Measurements from ENCODE around the gene CPLX1.
"Not testable (repeated sequence)": the region's sequence is repeated elsewhere in the genome, so short reads cannot be mapped to it uniquely, and the experiment has no call there.

The CPLX1 gene

DNA sequence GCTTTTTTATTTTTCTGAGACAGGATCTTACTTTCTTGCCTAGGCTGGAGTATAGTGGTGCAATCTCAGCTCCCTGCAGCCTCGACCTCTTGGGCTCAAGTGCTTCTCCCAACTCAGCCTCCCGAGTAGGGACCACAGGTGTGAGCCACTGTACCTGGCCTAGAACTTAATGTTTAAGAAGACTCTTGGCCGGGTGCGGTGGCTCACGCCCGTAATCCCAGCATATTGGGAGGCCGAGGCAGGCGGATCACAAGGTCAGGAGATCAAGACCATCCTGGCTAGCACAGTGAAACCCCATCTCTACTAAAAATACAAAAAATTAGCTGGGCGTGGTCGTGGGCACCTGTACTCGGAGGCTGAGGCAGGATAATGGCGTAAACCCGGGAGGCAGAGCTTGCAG lies 72.7 kb downstream of the CPLX1 start:
- DNase-seq: not testable (repeated sequence)

- DNase-seq: no peak
Measured at GRCh38 chr4:752196-752861, 73.6 kb downstream of the CPLX1 start.

DNA sequence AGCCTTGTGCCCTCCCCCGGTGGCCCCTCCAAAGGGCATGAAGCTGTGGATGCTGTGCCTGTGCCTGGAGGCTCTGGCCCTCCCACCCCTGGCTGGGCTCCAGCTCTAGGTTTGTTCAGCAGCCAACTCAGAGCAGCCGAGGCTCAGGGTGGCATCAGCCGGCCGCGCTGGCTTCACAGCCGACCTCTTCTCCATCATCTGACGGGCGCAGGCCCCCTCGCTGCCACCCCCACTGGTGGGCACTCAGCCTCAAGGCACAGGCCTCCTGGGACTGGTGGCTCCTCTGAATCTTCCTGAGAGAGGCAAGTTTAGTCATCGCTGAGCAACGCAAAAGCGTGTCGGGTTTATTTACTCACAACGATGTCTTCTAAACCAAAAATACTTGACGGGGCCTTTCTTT lies 74.3 kb downstream of the CPLX1 start:
- DNase-seq: no peak

DNA sequence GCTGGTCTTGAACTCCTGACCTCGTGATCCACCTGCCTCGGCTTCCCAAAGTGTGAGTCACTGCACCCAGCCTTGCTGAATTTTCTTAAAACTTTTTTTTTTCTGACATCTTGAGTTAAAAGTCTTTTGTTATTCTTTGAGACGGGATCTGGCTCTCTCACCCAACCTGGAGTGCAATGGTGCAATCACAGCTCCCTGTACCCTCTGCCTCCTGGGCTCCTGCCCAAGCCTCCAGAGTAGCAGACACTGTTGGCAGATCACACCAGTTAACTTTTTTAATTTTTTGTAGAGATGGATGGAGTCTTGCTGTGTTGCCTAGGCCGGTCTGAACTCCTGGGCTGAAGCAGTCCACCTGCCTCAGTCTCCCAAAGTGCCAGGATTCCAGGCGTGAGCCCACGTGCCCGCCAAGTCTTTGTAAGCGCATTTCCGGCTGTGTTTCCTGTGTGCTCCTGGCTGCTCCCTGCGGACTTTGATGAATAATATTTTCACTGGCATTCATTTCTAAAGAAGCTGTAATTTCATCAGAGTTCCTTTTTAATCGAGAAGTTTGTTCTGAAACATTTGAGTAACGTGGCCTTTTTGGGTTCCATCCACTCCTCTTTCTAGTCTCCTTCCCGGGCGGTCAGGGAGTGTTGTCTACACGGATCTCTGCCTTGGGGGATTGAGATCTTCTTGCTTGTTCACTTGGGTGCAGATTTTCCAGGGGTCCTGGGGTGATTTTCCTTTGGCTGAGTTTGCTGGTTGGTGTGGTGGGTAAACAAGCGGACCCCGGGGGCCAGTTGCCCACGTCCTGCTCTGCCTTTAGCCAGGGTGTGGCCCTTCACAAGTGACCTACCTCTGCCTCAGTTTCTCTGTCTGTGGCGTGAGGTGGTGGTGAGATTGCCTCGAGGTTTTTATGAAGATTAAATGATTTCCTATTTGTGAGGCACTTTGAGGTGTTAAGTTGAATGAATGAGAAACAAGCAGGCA lies 75.9 kb downstream of the CPLX1 start:
- no peak for DNase-seq

- no peak for DNase-seq
Measured at GRCh38 chr4:748461-748860, 77.5 kb downstream of the CPLX1 start.

DNA sequence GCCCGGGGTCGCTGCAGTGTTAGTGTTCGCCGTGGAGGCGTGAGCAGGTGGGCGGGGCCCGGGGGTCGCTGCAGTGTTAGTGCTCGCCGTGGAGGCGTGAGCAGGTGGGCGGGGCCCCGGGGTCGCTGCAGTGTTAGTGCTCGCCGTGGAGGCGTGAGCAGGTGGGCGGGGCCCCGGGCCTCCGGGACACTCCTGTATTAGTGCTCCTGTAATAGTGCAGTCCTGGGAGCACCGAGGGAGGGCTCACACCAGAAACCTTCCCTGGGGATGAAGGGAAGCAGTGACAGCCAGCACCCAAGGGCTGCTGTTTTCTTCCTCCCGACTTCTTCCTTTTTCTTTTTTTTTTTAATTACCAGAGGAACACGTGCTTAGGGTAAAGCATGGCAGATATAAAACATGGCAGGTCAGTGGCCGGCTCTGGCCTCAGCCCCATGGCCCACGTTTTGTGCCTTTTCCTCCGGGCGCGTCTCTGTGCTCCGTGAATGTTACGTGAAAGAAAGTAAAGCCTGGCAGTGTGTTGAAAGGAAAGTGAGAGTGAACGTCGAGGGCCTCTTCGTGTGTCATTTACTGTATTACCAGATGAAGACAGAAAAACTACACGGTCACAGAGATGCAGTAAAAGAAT lies 78.3 kb downstream of the CPLX1 start:
- DNase-seq: no peak

- DNase-seq: no peak
Measured at GRCh38 chr4:744212-744841, 81.6 kb downstream of the CPLX1 start.

DNA sequence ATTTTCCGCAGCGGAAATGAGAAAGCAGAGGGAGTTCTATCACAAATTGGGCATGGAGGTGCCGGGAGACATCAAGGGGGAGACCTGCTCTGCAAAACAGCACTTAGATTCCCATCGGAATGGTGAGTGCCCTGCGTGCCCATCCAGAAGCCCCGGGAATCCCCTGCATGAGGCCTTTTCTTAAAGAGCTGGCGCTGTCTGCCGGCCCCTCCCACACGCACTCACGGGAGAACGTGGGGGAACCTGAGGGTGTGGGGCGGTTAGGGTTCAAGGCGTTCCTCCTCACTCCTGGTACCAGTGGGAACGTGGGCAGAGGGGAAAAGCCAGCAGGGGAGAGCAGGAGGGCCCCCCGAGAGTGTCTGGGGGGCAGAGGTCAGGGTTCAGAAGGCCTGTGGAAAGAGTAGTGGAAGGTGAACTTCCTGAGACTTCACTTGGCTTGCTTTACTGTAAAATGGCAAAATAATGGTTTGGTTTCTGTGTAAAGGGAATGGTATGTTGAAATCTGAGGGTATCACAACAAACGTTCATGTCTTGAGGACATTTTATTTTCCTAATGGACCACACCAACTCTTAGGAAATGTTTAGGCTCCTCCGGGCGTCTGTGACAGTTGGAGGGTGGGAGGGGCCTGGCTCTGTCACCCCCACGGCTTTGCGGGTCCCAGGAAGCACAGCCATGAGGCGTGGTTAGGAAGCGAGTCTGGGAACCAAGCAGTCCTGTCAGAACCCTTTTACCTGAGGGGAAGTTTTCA lies 82.3 kb downstream of the CPLX1 start:
- DNase-seq: no peak

- peak; percentile 79 for DNase-seq
Measured at GRCh38 chr4:742742-743311, 83.1 kb downstream of the CPLX1 start.

GRCh38 chr4:742096-742741 lies 83.7 kb downstream of the CPLX1 start:
- no peak for DNase-seq

- DNase-seq: no peak
Measured at GRCh38 chr4:740656-741282, 85.2 kb downstream of the CPLX1 start.

DNA sequence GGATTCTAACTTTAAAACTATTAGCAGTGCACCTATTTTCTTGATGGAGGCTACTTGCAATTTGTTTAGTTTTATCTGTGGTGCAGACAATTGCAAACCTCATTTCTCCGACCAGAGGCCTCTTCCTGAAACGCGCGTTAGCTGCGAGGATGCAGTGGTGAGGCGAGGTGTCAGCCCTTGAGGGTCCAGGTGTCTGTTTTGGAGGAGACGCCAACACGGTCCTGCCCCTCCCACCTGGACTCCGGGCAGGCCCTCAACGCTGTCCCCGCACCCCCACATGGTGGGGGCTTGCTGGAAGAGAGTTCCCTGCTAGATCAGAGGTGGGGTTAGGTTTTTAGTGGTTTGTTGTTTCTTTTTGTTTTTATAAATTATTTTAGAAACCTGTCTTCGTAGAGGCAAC lies 85.9 kb downstream of the CPLX1 start:
- no peak for DNase-seq

GRCh38 chr4:739569-739968 lies 86.4 kb downstream of the CPLX1 start:
- DNase-seq: no peak

- DNase-seq: no peak
Measured at GRCh38 chr4:738781-739280, 87.1 kb downstream of the CPLX1 start.

- DNase-seq: not testable (repeated sequence)
Measured at GRCh38 chr4:736561-736960, 89.4 kb downstream of the CPLX1 start.

DNA sequence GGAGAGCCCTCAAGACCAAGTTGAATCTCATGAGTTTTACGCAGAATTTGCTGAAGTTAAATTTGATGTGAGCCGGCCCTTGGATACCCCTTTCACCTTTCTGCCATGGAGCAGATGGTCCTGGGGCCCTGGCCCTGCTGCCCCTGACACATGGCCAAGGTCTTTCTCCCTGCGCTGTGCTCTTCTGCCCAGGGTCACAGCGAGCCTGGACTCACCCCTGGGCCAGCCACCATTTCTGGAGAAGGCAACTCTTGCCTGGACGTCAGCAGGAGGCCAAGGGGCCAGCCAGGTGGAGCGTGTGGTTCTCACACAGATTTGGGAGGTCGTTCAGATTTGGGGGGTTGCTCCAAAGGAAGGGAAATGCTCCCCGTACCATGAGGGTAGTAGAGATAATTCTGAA lies 90.3 kb downstream of the CPLX1 start:
- no peak for DNase-seq

All from activated T-cell treated with anti-CD3 and anti-CD28 coated beads, Interleukin-2, amount 50 U/mL, for 1 hour (primary cell).